CD14-positive monocyte (primary cell): Measurements from ENCODE around the gene NDUFAF2. TPM values are rescaled to one million over a fixed set of nuclear protein-coding genes. Genes with fewer than 3 reads are reported as not detected.
A peak's percentile ranks its signal among the peaks of the same experiment; 100 is the strongest.

ENCODE experiments used
- DNase-seq, 3 donors: peaks; one replicate each; pipeline ENCODE4 v3.0.0-alpha.2; 2011 to 2022
- H2AFZ ChIP-seq: 2 replicates; pipeline ENCODE4 v1.6.0; 2012; ENCODE audit warnings: mild to moderate bottlenecking, low read depth, low read length, inconsistent platforms; ENCODE audit not compliant: insufficient read depth, poor library complexity, severe bottlenecking
- H3K27ac ChIP-seq, 2 donors: 1 replicate in 1 of 2; 2 replicates in 1 of 2; pipeline ENCODE4 v1.5.1; 2012 to 2013; ENCODE audit warnings: low read length in 2 of 2, control low read depth in 1 of 2, inconsistent platforms in 1 of 2, low read depth in 1 of 2, mild to moderate bottlenecking in 1 of 2
- H3K27me3 ChIP-seq, 2 donors: one replicate each; pipeline versions ENCODE4 v1.6.0 to v1.6.1; 2011 to 2013; ENCODE audit warnings: low read length in 2 of 2; ENCODE audit not compliant: control insufficient read depth in 2 of 2, insufficient read depth in 2 of 2
- H3K36me3 ChIP-seq, 2 donors: replicated peaks in 1 of 2; 1 replicate in 1 of 2; 2 replicates in 1 of 2; pipeline versions ENCODE4 v1.5.1 to v1.6.1; 2012 to 2013; ENCODE audit warnings: low read length in 2 of 2, control low read depth in 1 of 2, inconsistent platforms in 1 of 2, mild to moderate bottlenecking in 1 of 2; ENCODE audit not compliant: insufficient read depth in 2 of 2, control insufficient read depth in 1 of 2
- H3K4me1 ChIP-seq, 2 donors: 1 replicate in 1 of 2; 2 replicates in 1 of 2; pipeline versions ENCODE4 v1.5.1 to v1.6.1; 2012 to 2013; ENCODE audit warnings: low read length in 2 of 2, control low read depth in 1 of 2, inconsistent platforms in 1 of 2, mild to moderate bottlenecking in 1 of 2, moderate library complexity in 1 of 2; ENCODE audit not compliant: insufficient read depth in 2 of 2, control insufficient read depth in 1 of 2
- H3K4me2 ChIP-seq: replicated peaks from 2 replicates; pipeline ENCODE3; 2012; ENCODE audit warnings: low read length, moderate library complexity, mild to moderate bottlenecking; ENCODE audit not compliant: poor library complexity, severe bottlenecking; ENCODE audit errors: extremely low read depth
- H3K4me3 ChIP-seq, 3 experiments: fragments of 200-600 bp in 1 of 3; sonication (generic) in 1 of 3; replicated peaks in 1 of 3; 1 replicate in 2 of 3; 2 replicates in 1 of 3; pipeline ENCODE4 v1.5.1; 2011 to 2013; ENCODE audit warnings: low read length in 3 of 3, mild to moderate bottlenecking in 3 of 3, control low read depth in 2 of 3, low read depth in 2 of 3, inconsistent platforms in 1 of 3, moderate library complexity in 1 of 3
- H3K79me2 ChIP-seq: 2 replicates; pipeline ENCODE4 v1.6.0; 2012; ENCODE audit warnings: mild to moderate bottlenecking, control low read depth, inconsistent platforms, low read length, moderate library complexity; ENCODE audit not compliant: insufficient read depth
- H3K9ac ChIP-seq: 2 replicates; pipeline ENCODE4 v1.6.0; 2017; ENCODE audit warnings: low read length, mild to moderate bottlenecking; ENCODE audit not compliant: insufficient read depth, poor library complexity, severe bottlenecking
- H3K9me3 ChIP-seq, 2 donors: replicated peaks in 1 of 2; 1 replicate in 1 of 2; 2 replicates in 1 of 2; pipeline versions ENCODE4 v1.5.1 to v1.6.1; 2012 to 2013; ENCODE audit warnings: low read length in 2 of 2, control low read depth in 1 of 2; ENCODE audit not compliant: control insufficient read depth in 1 of 2, insufficient read depth in 1 of 2
- H4K20me1 ChIP-seq: 2 replicates; pipeline ENCODE4 v1.6.0; 2012; ENCODE audit warnings: mild to moderate bottlenecking, low read length, control low read depth, moderate library complexity; ENCODE audit not compliant: insufficient read depth
- H3K27ac Mint-ChIP-seq, 7 donors: one replicate each; pipeline ENCODE4 v1.8.0; 2020; ENCODE audit warnings: mild to moderate bottlenecking in 7 of 7, mixed read lengths in 7 of 7, moderate library complexity in 6 of 7, inconsistent platforms in 2 of 7
- H3K27me3 Mint-ChIP-seq, 3 donors: one replicate each; pipeline ENCODE4 v1.8.0; 2021 to 2022; ENCODE audit warnings: low read depth in 3 of 3, mild to moderate bottlenecking in 3 of 3, mixed read lengths in 3 of 3, moderate library complexity in 3 of 3, inconsistent platforms in 1 of 3
- H3K36me3 Mint-ChIP-seq, 2 donors: one replicate each; pipeline ENCODE4 v1.8.0; 2020; ENCODE audit warnings: mixed read lengths in 2 of 2, inconsistent platforms in 1 of 2, mild to moderate bottlenecking in 1 of 2
- H3K4me1 Mint-ChIP-seq: one replicate; pipeline ENCODE4 v1.8.0; 2020; ENCODE audit warnings: mild to moderate bottlenecking, mixed read lengths
- H3K4me3 Mint-ChIP-seq, 2 donors: one replicate each; pipeline ENCODE4 v1.8.0; 2020; ENCODE audit warnings: mild to moderate bottlenecking in 2 of 2, mixed read lengths in 2 of 2, moderate library complexity in 1 of 2
- H3K9me3 Mint-ChIP-seq, 7 donors: one replicate each; pipeline ENCODE4 v1.8.0; 2020 to 2022; ENCODE audit warnings: mixed read lengths in 7 of 7, mild to moderate bottlenecking in 6 of 7, moderate library complexity in 6 of 7, inconsistent platforms in 2 of 7
- CTCF ChIP-seq: fragments of 200-600 bp; IDR thresholded peaks from one replicate; pipeline ENCODE4 v1.8.0; 2022; ENCODE audit warnings: antibody characterized with exemption, mild to moderate bottlenecking
- WGBS: methylation state at CpG from one replicate; pipeline ENCODE4 v1.1.5; 2013; ENCODE audit warnings: missing lambda C conversion rate; ENCODE audit not compliant: insufficient coverage; 5-methylcytosine and 5-hydroxymethylcytosine counted together
- intact Hi-C, 2 donors: fragments of 100-400 bp; cut with micrococcal nuclease; formaldehyde crosslinking; loops; one replicate each; pipeline versions ENCODE4 v1.15.0 to v1.15.1; 2023
- polyA plus RNA-seq, 3 donors: library from polyadenylated mRNA; depleted of rRNA in 1 of 3; unstranded in 2 of 3; stranded (reverse) in 1 of 3; fragments of 300-500 nt in 2 of 3; fragments of >200 nt in 1 of 3; fragmentation: Illumina TruSeq in 2 of 3; gene quantifications; 1 replicate in 2 of 3; 2 replicates in 1 of 3; pipeline ENCODE4 v1.2.3, GENCODE V29; 2012 to 2021

The NDUFAF2 gene
- polyA plus RNA-seq, 3 donors = 5.9 to 29.5 (median 25.0) TPM

- H3K4me2 ChIP-seq = no peak overlapping the region
- no peaks in the 10 kb centered on the region for H3K36me3 Mint-ChIP-seq
- peaks cover 0 to 2% (median 0%) of the 10 kb centered on the region in 7 donors for H3K9me3 Mint-ChIP-seq
- no peak overlapping the region for H3K27ac ChIP-seq
- H3K27me3 Mint-ChIP-seq = no peaks in the 10 kb centered on the region
- WGBS = no CpG with 5 or more reads among the region's 2 CpGs
- no peak overlapping the region for H3K27ac Mint-ChIP-seq
- no peaks in the 10 kb centered on the region for H4K20me1 ChIP-seq
- no peak overlapping the region for H2AFZ ChIP-seq
- H3K4me1 Mint-ChIP-seq = peaks cover 4% of the 10 kb centered on the region
- peaks cover 4 to 7% of the 10 kb centered on the region in 2 donors for H3K4me1 ChIP-seq
- H3K9ac ChIP-seq = no peak overlapping the region
- no peak for DNase-seq
- no peaks in the 10 kb centered on the region for H3K9me3 ChIP-seq
- intact Hi-C loops = no loop called here
- peak; percentile 67 for TF ChIP-seq CTCF
- H3K4me3 ChIP-seq = no peak overlapping the region
- H3K4me3 Mint-ChIP-seq = no peak overlapping the region
- no peaks in the 10 kb centered on the region for H3K79me2 ChIP-seq
- H3K27me3 ChIP-seq = no peaks in the 10 kb centered on the region
- H3K36me3 ChIP-seq = no peaks in the 10 kb centered on the region
Observed at GRCh38 chr5:60960591-60960990, 15.6 kb downstream of the NDUFAF2 start.

GRCh38 chr5:60961685-60962084 is 16.7 kb downstream of the NDUFAF2 start:
- Mint-ChIP-seq H3K9me3 (peaks cover 0 to 5% (median 5%) of the 10 kb centered on the region in 7 donors), H3K27ac (no peak overlapping the region), H3K4me3 (no peak overlapping the region), H3K27me3 (no peaks in the 10 kb centered on the region), H3K36me3 (no peaks in the 10 kb centered on the region), H3K4me1 (peaks cover 4% of the 10 kb centered on the region)
- H3K9ac ChIP-seq = no peak overlapping the region
- WGBS = no CpG with 5 or more reads among the region's 2 CpGs
- intact Hi-C loops = no loop called here
- H2AFZ ChIP-seq = no peak overlapping the region
- no peaks in the 10 kb centered on the region for H3K27me3 ChIP-seq
- peaks cover 0 to 6% of the 10 kb centered on the region in 2 donors for H3K9me3 ChIP-seq
- no peak for TF ChIP-seq CTCF
- no peak overlapping the region for H3K4me3 ChIP-seq
- no peaks in the 10 kb centered on the region for H4K20me1 ChIP-seq
- H3K4me2 ChIP-seq = no peak overlapping the region
- peaks cover 4 to 7% of the 10 kb centered on the region in 2 donors for H3K4me1 ChIP-seq
- peak; percentile 30 to 42 (median 33) for DNase-seq
- H3K36me3 ChIP-seq = no peaks in the 10 kb centered on the region
- H3K79me2 ChIP-seq = no peaks in the 10 kb centered on the region
- H3K27ac ChIP-seq = no peak overlapping the region
